ENCODE data around the gene GFOD1.
"Not testable (repeated sequence)": the region's sequence is repeated elsewhere in the genome, so short reads cannot be mapped to it uniquely, and the experiment has no call there.

GFOD1 gene

DNA sequence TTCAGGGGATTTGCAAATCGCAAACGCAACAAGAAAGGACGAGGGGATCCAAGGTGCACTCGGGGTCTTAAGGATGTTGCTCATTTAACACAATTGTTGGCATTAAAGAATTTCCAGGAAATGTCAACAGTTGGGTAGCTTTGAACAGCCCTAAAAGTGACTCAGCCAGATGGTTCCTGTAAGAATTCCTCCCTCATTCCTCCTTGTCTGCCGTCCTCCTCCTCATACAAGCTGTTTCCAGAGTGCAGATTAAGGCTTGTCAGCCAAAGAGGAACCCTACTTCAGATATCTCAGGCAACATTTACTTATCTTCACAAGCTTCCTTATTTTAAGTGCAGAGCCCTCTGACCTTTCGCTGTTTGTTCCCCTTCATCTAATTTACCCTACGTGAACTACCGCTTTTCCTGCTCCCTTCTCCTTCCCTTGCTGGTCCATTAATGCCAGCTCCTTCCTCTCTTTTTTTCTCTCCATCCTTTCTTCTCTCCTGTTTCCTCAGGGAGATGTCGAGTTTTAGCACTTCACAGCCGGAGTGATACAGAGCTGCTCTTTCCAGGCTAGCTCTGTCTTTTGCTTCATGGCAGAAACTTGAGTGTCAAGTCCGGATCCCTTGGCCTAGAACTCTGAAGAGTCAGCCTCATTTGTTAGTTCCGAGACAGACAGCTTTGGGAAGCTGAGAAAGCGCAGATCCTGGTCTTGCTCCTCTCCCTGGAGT is 132.9 kb downstream of the GFOD1 start:
- DNase-seq (ENCODE audit: low read depth), result peak; percentile 54

DNA sequence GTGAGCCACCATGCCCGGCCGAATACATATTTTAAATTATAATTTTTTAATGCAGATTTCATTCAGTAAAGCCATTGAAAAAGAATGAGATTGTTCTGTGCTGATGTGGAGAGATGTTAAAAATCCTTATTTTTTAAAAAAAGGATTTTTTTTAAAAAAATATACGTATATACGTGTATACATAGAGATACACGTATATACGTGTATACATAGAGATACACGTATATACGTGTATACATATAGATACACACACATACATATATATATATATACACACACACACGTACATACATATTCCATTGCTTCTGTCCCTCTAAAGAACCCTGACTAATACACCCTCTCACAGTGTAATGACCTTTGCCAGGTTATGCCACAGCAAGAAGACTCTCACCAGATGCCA is 135.2 kb downstream of the GFOD1 start:
- DNase-seq (ENCODE audit: low read depth), result no peak

DNA sequence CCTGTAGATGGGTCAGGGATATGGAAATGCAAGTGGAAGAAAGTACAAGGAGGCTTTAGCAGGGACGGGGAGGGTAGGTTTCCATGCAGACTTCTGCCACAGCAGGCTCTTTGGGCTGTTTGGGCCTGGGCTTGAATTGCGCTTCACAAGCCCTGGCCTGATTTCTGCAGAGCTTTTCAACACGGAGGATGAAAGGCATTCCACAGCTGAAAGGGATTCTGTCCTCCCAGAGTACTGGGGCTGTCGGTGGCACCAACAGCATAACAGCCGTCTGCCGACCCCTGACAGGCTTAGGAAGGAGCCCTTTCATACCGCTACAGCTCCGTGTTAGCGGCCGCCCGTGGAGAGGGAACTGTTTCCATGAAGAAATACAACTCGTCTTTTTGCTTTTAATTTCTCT is 136.1 kb downstream of the GFOD1 start:
- no peak for DNase-seq (ENCODE audit: low read depth)

DNA sequence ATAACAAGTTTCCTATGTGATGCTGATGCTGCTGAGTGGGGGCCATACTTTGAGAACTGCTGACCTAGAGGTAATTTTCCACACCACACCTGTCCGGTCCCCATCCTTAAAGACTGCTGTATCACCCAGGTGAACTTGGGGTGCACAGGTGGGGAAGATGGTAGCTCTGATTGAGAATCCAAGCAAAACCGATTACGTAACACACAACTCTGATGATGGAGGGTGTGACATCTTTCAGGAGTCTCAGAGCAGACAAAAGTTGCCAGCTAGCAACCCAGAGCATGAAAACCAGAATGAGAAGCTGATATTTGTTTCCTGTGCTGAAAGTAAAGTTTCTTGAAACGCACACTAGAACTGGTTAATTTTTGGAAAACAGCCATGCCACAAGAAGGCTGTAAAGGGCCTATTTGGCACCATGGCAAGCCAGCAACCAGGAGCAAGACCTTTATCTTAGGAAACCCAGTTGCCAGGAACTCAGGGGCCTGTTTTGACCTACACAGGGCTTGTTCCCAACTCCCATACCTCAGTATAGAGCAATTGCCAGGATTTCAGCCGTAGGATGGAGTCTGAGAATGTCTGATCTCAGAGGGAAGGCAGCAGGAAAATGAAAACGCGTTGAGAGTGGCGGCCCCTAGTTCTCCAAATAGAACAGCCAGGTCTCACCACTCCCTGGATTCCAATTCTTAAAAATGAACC is 137.4 kb downstream of the GFOD1 start:
- no peak for DNase-seq (ENCODE audit: low read depth)

DNA sequence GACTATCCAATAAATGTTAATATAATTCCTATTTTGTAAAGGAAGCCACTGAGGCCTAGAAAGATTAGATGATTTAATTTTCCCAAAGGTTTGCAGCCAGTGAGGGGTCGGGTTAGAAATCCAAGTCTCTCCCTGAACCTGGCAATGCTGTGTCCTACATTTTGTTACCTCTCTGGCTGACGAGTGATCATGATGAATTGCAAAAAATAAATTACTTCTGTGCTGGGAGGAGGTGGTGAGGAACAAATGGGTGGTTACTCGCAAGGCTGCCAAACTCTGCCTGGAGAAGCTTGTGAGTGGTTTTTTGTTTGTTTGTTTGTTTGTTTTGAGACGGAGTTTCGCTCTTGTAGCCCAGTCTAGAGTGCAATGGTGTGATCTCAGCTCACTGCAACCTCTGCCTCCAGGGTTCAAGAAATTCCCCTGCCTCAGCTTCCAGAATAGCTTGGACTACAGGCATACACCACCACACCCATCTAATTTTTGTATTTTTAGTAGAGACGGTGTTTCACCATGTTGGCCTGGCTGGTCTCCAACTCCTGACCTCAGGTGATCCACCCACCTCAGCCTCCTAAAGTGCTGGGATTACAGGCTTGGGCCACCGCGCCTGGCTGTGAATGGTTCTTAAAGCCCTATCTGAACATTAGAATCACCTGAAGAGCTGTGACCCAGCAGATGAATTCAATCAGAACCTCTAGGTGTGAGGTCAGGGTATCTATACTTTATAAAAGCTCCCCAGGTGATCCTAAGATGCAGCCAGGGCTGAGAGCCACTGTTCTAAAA is 138.9 kb downstream of the GFOD1 start:
- DNase-seq (ENCODE audit: low read depth), result no peak

DNA sequence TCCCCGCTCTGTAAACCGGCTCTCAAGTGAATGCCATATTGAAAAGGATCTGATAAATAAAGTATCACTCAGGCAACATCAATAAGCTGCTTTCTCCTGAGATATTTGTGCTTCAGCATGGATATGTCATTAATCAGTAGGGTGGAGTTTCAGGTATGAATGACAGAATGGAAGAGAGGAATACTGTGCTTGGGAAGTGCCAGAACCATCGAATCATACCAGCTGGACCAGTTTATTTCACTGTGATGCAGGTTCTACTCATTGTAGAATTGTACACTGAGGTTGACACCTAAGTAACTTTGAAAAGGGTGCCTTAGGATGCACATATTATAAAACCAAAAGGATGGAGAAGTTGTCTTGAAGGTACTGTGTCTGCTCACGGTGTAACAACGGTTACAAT is 141.2 kb downstream of the GFOD1 start:
- no peak for DNase-seq (ENCODE audit: low read depth)

DNA sequence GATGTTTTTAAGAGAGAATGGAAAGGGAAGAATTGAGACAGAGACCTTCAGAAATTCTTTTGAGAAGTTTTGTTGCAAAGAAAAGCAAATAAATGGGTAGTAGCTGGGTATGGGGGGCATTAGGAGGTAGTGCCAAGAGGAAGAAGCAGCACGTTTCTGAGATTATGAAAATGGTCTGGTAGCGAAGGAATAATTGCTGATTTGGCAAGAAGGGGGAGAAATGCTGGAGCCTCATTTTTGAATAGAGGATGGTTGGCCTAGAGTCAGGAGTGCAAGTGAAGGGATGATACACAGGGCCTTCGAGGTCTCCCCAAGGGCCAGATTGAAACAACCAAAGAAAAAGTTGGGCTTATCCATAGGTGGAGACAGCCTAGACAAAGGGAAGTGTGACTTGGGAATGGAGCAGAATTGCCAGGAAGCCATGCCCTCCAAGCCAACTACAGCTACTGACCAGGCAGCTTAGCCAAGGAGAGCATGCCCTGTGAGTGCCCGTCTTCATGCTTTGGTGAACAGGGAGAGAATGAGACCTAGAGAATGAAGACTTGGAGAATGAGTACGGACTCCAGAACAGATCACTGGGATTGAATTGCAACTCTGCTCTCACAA is 144.9 kb downstream of the GFOD1 start:
- DNase-seq (ENCODE audit: low read depth), result no peak

DNA sequence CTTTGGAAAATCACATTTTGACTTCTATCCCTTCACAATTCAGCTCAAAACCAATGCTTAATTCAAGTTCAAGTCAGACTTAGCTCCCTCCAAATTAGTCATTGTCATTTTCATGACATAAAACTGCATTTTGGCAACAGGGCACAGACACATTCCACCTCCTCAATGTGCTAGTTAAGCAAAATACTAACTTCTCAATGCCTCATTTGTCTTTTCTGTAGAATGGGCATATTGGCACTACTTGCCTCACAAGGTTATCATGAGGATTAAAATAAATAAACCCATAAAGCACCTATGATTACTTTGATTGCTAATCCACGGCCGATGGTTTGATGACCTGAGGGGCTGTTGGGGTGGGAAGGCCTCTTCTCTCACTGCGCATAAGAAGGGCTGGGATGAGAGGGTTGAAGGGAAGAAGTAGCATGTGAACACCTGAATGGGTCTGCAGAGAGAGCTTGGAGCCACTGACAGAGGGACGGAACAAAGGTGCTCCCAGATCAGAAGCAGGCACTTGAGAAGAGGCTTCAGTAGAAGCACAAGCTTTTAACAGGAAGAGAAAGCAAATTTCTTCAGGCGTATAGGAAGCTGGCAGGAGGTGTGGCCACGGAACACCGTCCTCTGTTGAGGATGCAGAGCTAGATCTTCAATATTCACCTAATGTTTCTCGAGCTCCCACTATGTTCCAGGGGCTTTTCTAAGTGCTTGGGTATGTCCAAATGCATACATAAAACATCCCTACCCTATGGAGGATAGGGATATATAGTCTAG is 147.4 kb downstream of the GFOD1 start:
- DNase-seq (ENCODE audit: low read depth), result no peak

DNA sequence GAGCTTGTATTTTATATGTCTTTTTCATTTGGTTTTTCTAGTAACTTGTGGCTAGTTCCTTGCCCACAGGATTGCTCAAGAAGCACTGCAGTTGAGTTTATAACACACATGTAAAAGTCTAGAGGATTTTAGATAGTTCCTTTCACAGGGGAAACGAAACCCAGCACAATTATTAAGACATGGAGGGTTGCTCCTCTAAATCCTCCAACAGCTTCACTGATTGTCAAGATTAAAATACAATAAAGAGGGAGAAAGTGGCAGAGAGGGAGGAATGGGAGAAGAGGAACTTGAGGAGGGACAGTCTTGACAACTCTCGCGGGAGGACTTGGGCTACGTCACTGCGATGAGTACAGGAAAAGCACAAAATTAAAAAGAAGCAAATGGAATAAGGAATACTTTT is 149.4 kb downstream of the GFOD1 start:
- no peak for DNase-seq (ENCODE audit: low read depth)

DNA sequence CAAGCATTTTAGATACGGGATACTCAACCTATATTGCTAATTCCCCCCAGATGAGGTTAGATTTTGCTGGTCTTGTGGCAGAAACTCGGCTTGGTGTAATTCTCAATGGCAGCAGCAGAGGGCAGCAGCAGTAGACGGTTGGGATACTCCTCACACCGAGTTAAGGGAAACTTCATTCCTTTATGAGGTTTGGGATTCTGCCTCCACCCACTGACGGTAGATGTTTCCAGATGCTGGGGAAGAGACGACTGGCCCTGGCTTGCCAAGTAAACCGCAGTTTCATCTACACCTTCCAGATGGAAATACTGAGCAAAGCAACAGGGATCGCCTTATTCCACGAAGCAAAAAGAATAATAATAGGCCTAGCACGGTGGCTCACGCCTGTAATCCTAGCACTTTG is 150.8 kb downstream of the GFOD1 start:
- peak; percentile 64 for DNase-seq (ENCODE audit: low read depth)

DNA sequence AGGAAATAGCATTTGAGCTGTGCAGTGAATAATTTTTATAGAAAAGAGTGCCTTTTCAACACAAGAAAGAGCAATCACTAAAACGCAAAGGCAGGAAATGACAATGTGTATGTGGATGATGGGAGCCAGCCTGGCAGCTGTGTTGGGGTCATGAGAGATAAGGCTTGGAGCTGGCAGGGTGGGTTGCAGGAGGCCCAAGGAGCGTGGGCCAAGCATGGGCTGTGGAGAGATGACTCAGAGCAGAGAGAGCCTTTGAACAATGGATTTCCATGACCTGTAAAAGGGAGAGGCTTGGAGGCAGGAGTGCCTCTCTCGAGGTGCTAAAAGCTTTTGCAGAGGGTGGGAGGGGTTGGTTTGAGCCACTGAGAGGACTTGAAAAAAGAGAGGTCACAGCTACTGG is 152.4 kb downstream of the GFOD1 start:
- DNase-seq (ENCODE audit: low read depth), result no peak

DNA sequence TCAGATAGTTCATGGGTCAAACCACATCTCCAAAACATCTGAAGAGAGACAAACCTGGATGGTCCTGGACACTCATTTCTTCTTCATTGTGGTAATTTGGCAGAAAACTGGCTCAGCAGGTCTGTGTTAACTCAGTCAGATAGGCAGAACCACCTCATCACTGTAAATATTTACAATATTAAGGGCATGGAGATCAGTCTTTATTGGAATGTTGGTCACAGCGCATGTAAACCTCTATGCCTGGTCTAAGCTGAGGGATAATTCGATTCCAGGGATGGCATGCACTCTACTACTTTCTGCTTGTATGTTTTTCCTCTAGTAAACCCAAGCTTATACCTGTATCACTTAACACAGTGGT is 155.1 kb downstream of the GFOD1 start:
- DNase-seq (ENCODE audit: low read depth), result no peak

DNA sequence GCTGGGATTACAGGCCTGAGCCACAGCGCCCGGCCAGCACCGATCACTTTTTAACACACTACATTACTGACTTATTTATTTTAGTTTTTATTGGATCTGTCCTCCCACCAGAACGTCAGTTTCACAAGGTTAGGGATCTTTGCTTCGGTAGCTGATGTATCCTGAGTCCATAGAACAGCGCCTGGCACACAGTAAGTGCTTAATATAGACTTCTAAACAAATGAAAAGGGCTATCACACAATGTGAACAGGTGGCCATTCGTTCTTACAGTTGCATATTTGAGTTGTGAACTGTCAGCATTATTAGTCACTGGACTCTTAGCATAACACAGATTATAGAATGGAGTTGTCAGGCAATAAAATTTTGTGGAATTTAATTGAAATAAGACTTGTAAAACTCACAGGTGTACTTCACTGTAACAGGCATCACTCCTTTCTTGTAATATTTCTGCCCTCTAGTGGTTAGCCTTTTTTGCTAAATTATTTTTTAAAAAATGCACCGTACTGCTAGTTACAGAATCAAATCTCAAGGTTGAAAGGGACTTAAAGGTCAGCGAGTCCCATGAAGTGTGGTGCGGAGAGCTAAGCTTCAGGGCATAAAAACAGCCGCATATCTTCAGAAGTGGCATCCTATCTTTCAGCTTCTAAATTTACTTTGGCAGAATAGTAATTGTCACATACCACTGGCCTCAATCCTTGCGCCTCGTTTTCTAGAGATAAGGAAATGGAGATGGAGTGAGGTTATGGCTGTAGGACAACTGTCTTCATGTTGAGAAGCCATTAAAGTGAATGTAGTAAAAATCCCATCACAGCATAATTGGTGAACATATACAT is 155.7 kb downstream of the GFOD1 start:
- DNase-seq (ENCODE audit: low read depth), result no peak

DNA sequence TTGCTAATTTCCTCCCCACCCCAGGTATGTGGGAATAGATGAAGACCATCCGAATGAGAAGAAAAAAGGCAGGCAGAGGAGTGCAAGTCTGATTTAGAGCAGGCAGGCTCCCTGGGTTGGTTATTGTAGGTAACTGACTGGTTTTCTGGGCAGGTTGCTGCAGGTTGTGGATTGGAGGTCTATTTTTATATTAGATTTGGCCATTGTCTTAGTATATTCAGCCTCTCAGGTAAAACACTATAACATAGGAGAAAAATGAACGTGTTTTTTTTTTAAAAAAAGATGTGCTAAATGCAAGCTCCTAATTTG is 158.6 kb downstream of the GFOD1 start:
- no peak for DNase-seq (ENCODE audit: low read depth)

DNA sequence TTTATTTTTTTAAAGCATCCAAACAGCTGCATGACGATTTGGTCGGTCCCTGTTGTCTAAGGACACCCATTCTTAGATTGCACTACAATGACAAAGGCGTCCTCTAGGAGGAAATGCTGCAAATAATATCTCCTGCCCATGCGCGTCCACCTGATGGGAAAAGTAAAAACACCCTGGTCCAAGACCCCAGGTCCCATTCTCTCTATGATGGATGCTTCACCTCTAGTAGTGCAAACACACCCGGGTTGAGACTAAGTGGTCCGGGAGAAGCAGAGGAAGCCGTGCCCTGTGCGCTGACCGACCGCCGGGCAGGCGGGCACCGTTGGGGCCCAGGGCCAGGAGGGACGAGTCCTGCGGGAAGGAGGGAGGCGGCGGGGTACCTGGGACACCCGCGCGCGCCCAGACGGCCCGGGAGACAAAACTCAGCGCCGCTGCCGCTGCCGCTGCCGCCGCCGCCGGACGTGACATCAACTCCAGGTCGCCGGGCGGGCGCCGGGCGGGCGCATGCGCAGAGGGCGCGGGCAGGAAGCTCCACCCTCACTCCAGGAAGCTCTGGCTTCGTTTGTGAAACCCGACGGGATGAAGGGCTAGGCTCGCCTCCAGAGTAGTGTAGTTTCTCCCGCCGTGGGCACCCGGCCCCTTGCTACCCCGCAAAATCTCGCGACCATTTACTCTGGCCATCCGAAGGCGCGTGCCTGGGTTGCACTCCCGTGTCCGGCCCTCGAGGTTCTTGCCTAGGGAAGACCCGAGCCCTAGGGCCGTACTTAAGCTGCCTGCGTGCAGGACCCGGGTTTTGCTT is 159.1 kb downstream of the GFOD1 start, which contains the start of gene TBC1D7:
Gene TBC1D7 (minus strand): TSS at position 462 of the 799 bp plus-strand sequence. CDS start 1,639 bp downstream, outside the sequence.
- DNase-seq (ENCODE audit: low read depth), result no peak

DNA sequence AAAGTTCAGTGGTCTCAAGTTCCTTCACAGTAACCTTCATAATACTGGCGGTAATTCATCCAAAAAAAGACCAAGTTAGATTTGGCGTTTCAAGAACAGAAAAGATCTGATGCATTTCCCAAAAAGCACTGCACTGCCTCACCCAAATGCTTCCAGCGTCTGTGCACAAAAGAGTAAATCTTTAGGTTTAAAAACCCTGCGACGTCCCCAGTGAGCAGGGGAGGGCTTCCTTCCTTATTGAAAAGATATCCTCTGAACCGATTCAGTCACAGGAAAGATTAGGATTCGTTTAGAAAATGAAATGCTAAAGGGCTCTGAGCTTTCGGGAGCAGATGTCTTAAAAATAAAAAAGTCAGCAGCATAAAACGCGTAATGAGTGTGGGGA is 159.7 kb downstream of the GFOD1 start:
- DNase-seq (ENCODE audit: low read depth), result no peak

DNA sequence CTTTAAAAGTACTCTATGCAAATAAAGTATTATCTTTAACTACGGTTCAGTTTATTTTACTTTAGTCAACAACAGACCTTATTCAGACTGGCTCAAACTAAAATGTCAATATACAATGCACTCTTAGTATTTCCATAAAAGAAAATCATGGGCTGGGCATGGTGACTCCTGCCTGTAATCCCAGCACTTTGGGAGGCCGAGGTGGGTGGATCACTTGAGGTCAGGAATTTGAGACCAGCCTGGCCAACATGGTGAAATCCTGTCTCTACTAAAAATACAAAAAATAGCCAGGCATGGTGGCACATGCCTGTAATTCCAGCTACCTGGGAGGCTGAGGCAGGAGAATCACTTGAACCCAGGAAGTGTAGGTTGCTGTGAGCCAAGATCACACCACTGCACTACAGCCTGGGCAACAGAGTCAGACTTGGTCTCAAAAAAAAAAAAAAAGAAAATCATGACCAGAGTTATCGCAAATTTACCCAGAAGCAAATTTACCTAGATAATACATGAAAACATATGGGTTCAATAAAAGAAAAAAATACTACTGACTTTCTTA is 161.3 kb downstream of the GFOD1 start:
- DNase-seq (ENCODE audit: low read depth), result not testable (repeated sequence)

DNA sequence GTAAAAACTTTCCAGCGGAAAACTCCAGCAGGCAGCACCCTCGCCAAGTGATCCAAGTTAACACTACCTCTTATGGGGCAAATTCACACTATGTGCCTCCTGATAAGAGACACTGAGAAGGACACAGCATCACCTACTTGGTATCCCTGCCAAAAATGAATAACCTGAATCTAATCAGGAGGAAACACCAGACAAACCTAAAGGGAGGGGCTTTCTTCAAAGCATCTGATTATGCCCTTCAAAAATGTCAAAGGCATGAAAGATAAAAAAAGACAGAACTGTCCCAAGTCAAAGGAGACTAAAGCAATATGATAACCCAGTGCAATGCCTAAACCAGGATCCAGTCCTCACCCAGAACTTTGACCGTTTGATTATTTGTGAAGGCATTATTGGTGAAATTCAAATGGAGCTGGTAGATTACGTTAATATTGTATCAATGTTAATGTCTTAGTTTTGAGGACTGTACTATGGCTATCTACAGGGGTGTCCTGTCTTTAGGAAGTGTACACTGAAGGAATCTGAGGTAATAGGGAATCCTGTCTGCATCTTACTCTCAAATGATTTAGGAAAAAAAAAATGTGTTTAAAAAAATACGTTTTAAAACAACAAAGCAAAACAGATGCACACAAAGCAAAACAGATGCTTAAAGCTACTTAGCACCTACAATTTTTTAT is 167.4 kb downstream of the GFOD1 start:
- no peak for DNase-seq (ENCODE audit: low read depth)

DNA sequence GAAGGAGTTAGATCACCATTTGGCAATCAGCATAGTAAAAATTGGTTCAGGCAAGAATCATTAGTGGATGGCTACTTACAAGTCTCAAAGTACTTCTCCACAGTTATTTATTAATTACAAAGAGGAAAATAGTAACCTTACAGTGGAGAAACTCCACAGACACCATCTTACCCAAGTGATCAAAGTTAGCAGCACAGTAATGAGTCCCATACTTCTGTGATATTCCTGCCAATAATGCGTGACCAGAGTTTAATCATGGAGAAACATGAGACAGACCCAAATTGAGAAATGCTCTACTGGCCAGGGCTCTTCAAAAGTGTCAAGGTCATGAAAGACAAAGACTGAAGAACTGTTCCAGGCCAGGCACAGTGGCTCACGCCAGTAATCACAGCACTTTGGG is 168.6 kb downstream of the GFOD1 start:
- no peak for DNase-seq (ENCODE audit: low read depth)

All from non-pigmented ciliary epithelial cell (primary cell).